ENCODE data around the gene ATG9B.
"Not testable (repeated sequence)": the region's sequence is repeated elsewhere in the genome, so short reads cannot be mapped to it uniquely, and the experiment has no call there.

ATG9B gene

DNA sequence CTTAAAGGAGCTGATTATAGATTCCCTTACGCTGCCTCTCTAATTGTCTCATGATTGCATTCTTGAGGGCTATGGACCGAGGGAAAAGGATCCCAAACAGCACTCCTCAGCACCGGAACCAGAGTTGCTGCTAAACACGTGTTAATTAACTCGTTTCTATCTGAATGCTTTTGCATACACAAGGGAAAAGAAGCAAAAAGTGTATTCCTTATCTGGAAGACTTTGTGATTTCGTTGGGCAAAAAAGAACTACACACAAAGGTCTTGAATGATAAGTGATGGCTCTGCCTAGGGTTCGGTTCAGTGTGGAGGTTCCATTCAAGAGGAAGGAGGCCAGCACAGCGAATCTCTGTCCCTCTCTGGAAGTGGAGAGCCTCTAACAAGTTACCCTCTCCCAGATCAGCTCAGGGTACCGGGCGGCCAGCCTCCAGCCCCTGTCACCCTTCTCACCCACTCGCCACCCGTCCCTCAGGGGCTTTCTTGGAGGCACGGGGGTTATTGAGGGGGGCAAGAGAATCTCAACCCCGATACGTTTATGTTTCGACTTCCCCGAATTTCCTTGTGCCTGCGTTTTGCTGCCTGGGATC is 34.6 kb upstream of the ATG9B start:
- no peak for DNase-seq

GRCh38 chr7:151057989-151058780 is 33.9 kb upstream of the ATG9B start:
- peak; percentile 95 for DNase-seq

DNA sequence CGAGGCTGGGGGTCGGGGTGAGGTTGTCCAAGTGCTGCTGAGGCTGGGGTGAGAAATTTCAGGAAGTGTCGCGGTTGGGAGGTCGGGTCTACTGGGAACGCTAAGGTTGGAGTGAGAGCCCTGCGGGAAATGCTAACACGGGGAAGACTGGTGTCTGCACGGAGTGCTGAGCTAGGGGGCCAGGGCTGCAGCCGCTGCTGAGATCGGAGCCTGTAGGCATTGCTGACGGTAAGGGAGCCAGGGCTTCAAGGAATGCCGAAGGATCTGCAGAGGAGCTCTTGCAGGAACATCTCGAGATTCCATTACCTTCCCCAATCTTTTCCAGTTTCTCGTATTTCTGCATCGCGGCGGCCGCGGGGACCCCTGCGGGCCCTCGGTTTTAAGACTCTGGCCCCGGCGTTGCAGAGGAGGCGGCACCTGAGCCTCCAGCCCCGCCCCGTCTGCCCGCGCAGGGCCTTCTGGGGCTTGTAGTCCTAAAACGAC is 33.3 kb upstream of the ATG9B start, which contains the start of gene CDK5:
TSS of gene CDK5 (minus strand) at position 392 of the 483 bp plus-strand sequence. CDS start at position 343, 49 bp downstream.
- DNase-seq, result no peak

GRCh38 chr7:151056666-151057505 is 32.6 kb upstream of the ATG9B start:
- DNase-seq, result no peak

GRCh38 chr7:151056283-151056665 is 32.0 kb upstream of the ATG9B start:
- DNase-seq, result no peak

DNA sequence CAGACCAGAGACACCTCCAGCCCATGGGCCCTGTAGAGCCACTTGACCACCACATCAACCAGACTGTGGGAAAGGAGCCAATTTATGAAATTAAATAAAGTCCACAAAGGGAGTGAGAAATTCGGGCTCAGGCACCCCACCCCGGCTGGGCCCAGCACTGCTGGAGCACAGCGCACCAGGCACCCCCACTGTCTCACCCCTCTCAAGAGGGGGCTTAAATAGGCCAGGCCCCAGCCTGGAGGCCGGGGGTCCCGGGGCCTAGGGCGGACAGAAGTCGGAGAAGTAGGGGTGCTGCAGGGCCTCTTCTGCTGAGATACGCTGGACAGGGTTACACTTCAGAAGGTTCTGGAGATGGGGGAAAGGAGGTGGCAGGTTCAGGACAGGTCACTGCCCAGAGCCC is 29.5 kb upstream of the ATG9B start:
- DNase-seq, result no peak

GRCh38 chr7:151053096-151053495 is 28.8 kb upstream of the ATG9B start:
- no peak for DNase-seq

GRCh38 chr7:151051108-151051507 is 26.8 kb upstream of the ATG9B start:
- no peak for DNase-seq

- DNase-seq, result no peak
These were observed 24.7 kb upstream of the ATG9B start for GRCh38 chr7:151048911-151049463.

GRCh38 chr7:151047976-151048815 is 23.9 kb upstream of the ATG9B start, which contains the start of gene ASIC3:
Gene ASIC3, plus strand, starts transcription at chr7:151048531. Its CDS starts 355 bp downstream, at chr7:151048886.
- no peak for DNase-seq

- DNase-seq, result no peak
These were observed 22.6 kb upstream of the ATG9B start for GRCh38 chr7:151046603-151047573.

DNA sequence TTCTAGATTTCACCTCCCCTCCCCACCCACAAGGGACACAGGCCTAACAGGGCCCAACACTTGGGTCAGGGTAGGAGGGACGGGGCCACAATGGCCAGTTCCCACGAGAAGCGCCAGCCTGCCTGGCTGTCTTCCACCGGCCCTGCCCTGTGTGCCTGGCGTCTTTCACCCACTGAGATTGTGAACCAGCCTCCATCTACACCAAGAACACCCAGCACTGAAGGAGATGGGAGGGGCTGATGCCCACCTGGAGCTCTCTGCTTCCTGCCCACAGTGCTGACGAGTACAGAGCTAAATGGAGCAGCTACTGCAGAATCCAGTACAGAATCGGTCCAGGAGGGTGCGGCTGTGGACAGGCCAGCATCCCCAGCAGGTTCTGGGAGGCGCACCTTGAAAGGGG is 21.7 kb upstream of the ATG9B start:
- DNase-seq, result no peak

DNA sequence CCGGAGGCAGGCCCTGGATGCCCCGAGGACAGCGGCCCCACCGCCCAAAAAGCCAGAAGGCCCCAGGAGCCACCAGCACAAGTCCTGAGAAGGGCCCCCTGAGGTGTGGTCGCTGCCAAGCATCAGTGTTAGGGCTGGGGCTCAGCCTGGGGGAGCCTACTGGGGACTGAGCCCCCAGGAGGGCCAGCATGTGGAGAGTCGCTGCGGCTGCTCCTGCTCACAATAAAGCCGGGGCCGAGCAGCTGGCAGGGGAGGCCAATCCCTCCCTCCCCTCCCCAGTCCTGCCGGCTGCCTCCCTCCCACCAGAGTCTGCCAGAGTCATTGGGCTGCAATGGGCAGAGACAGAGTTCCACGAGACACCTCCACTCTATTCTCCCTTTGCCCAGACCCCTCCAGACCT is 21.0 kb upstream of the ATG9B start:
- DNase-seq, result no peak

DNA sequence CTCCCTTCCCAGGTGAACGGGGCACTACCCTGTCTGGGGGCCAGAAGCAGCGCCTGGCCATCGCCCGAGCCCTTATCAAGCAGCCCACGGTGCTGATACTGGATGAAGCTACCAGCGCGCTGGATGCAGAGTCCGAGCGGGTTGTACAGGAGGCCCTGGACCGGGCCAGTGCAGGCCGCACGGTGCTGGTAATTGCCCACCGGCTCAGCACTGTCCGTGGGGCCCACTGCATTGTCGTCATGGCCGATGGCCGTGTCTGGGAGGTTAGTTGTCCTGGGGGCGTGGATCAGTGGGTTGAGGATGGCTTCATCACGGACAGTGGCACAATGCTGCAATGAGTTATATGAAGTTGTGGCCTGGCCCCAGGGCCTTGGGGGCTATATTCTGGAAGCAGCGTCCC is 19.7 kb upstream of the ATG9B start:
- no peak for DNase-seq

- DNase-seq, result not testable (repeated sequence)
These were observed 19.2 kb upstream of the ATG9B start for GRCh38 chr7:151043449-151043848.

- no peak for DNase-seq
These were observed 16.5 kb upstream of the ATG9B start for GRCh38 chr7:151040616-151041375.

GRCh38 chr7:151039850-151040548 is 15.7 kb upstream of the ATG9B start:
- DNase-seq, result no peak

DNA sequence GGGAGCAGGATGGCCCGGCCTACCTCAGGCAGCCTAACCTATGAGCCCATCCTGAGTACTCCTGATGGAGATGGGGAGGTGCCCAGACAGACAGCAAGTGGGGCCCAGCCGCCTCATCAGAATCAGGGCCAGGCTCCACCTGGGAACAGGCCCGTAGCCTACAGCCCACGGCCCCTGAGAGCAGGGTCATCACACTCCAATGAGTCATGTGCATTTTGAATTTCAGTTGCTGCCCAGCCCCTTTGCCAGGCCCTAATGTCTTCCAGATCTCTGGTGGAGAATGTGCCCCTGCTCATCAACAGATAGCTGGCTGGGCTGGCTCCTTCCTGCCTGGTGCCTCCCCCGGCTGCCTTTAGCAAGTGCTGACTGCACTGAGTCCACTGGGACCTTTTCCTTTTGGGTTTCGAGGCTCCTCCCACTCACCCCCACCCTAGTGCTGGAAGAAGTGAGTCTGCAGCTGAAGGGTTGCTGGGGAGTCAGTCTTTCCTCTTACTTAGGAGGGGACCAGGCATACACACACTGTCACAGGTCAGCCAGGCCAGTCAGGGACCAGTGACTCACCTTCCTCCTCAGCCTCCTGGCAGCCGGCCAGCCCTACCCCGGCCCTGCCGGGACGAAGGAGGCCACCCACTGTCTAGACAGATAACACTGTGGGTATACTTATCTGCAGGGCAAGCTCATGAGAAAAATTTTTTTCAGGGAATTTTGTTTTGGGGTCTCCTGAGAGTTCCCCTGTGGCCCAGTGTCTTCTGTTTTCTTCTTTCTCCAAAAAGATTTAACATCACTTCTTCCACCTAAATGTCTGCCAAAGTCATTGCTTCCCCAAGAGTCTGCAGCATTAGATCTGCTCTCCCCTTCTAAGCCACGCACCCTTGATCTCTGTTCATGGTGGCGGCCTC is 14.9 kb upstream of the ATG9B start:
- DNase-seq, result no peak

Measured in NCI-H510A (cell line).